ENCODE measurements around the gene SLC66A1.

- no peak for TF ChIP-seq POLR2AphosphoS5 (IDR thresholded peaks at IDR 0.05; ENCODE audit: low read depth, low read length)
- TF ChIP-seq REST (IDR thresholded peaks at IDR 0.05; ENCODE audit: insufficient read depth in 1 of 2, low read depth in 2 of 2, low read length in 2 of 2), result no peak
- TF ChIP-seq SIN3A (IDR thresholded peaks at IDR 0.05; ENCODE audit: borderline replicate concordance, insufficient read depth, low read length), result no peak
- no peak for TF ChIP-seq TAF1 (IDR thresholded peaks at IDR 0.05; ENCODE audit: borderline replicate concordance, insufficient read depth, low read length)
These were observed 25.2 kb downstream of the SLC66A1 start for GRCh38 chr1:19337289-19337688.
